ENCODE results near the gene MYOF. TPM values are rescaled to one million over a fixed set of nuclear protein-coding genes. Genes with fewer than 3 reads are reported as not detected.

The MYOF gene
- total RNA-seq, 2 experiments from 2014 or later = 4.9 to 5.4 TPM

DNA sequence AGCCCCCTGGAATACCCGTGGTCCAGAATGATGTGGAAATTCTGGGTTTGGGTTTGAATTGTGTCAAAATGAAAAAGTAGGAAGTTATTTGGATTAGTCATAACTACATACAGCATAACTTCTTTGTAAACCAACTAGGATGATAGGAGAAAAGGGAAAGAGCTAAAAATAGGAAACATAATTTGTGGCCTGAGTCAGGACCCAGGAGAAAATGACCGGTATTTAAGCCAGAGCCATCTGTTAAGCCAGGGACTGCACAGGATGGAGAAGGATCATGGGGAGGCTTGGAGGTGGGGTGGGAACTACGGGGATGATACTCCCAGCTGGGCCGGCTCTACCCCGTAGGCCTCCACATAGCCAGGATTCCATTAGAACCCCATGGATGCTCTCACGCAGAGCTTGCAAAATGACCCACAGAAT lies 98.6 kb downstream of the MYOF start:
- ChIA-PET POLR2A (interaction anchor here (1.0 kb wide), 1 partner anchor 11 kb away, joined by 3 read pairs; no protein-coding TSS in a partner anchor), CTCF (interaction anchor here (18.2 kb wide), 1 partner anchor 98 kb away, joined by 595 read pairs; the partner anchor contains the start of gene MYOF)
- ATAC-seq = no peak
- H3K9me3 Mint-ChIP-seq = no peaks in the 10 kb centered on the region
- no peak overlapping the region for H3K27ac Mint-ChIP-seq
- peaks cover 36% of the 10 kb centered on the region for H3K4me1 Mint-ChIP-seq (ENCODE audit: low read depth)
- DNase-seq = no peak
- no peaks in the 10 kb centered on the region for H3K36me3 Mint-ChIP-seq (ENCODE audit: low read depth)
- intact Hi-C loops (cut with micrococcal nuclease) = loop anchor here (10.0 kb wide), 1 partner anchor 301 kb away; no protein-coding TSS in a partner anchor
- no peaks in the 10 kb centered on the region for H3K27me3 Mint-ChIP-seq
- no peak for TF ChIP-seq CTCF (IDR thresholded peaks at IDR 0.05)
- no peak overlapping the region for H3K4me3 Mint-ChIP-seq

DNA sequence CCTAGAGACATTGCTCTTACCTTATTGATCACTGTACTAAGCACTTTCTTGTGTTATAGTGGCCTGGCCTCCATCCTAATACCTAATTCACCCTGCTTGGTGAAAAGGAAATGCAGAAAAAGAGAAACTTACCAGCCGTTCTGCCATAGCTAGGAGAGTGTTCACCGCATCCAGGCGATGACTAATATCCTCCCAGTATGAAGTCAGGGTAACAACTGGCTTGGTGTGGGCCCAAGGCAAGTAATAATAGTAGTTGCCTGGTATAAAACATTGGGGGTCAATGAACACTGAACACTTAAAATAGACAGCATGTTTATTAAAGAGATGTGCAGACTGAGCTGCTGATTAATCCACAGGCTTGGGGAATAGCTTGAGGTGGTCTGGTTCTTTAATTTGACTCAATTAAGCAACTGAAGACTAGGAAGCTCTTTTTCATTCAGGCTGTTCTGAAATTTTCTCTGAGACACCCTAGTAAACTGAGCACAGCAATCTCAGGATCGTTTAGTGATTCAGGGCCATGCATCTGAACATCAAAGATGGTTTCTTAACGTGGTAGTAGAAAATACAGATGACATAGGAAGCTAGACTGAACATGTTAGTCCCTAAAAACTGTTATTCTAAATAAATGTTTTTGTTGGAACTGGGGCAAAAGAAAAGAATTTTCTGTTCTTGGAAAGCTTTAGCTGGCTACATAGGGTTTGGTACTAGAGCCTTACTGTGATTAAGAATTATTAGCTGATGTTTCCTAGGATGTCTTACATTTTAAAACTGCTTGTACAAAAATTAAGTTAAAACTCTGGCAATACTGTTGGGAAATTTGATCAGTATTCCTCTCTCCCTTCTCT lies 102.2 kb downstream of the MYOF start:
- ChIA-PET POLR2A (interaction anchor here (1.1 to 2.8 kb wide), 4 partner anchors 34 to 132 kb away, joined by 3 to 23 read pairs (median 6); partner anchors contain the start of genes CEP55 and MYOF), CTCF (interaction anchor here (0.7 to 18.2 kb wide), 8 partner anchors 12 to 134 kb away, joined by 3 to 595 read pairs (median 4); partner anchors contain the start of genes CEP55 and MYOF)
- DNase-seq = peak; percentile 69
- peaks cover 38% of the 10 kb centered on the region for H3K4me1 Mint-ChIP-seq (ENCODE audit: low read depth)
- peak overlapping the region; percentile 13 for H3K4me3 Mint-ChIP-seq
- peak; percentile 90 for ATAC-seq
- no peak for TF ChIP-seq CTCF (IDR thresholded peaks at IDR 0.05)
- no peaks in the 10 kb centered on the region for H3K36me3 Mint-ChIP-seq (ENCODE audit: low read depth)
- peak overlapping the region; percentile 91 for H3K27ac Mint-ChIP-seq
- intact Hi-C loops (cut with micrococcal nuclease) = loop anchor here (10.0 kb wide), 1 partner anchor 305 kb away; no protein-coding TSS in a partner anchor
- H3K9me3 Mint-ChIP-seq = no peaks in the 10 kb centered on the region
- no peaks in the 10 kb centered on the region for H3K27me3 Mint-ChIP-seq

GRCh38 chr10:93378997-93379730 lies 103.0 kb downstream of the MYOF start:
- no peaks in the 10 kb centered on the region for H3K9me3 Mint-ChIP-seq
- peak; percentile 26 for DNase-seq
- no peak for TF ChIP-seq CTCF (IDR thresholded peaks at IDR 0.05)

GRCh38 chr10:93378039-93378438 lies 104.1 kb downstream of the MYOF start:
- no peak for ATAC-seq
- Mint-ChIP-seq H3K27ac (no peak overlapping the region), H3K36me3 (ENCODE audit: low read depth) (no peaks in the 10 kb centered on the region), H3K4me1 (ENCODE audit: low read depth) (peaks cover 35% of the 10 kb centered on the region), H3K27me3 (peaks cover 4% of the 10 kb centered on the region), H3K4me3 (no peak overlapping the region), H3K9me3 (no peaks in the 10 kb centered on the region)
- no peak for TF ChIP-seq CTCF (IDR thresholded peaks at IDR 0.05)
- intact Hi-C loops (cut with micrococcal nuclease) = no loop called here
- DNase-seq = no peak
- ChIA-PET POLR2A (interaction anchor here (1.9 kb wide), 1 partner anchor 104 kb away, joined by 10 read pairs; the partner anchor contains the start of gene MYOF), CTCF (interaction anchor here (1.0 to 18.2 kb wide), 9 partner anchors 19 to 334 kb away, joined by 3 to 595 read pairs (median 16); partner anchors contain the start of gene MYOF)

More at GRCh38 chr10:93378997-93379730, 103.0 kb downstream of the MYOF start:
- Mint-ChIP-seq H3K27me3 (peaks cover 4% of the 10 kb centered on the region), H3K4me3 (peak overlapping the region; percentile 13), H3K36me3 (ENCODE audit: low read depth) (no peaks in the 10 kb centered on the region), H3K27ac (peak overlapping the region; percentile 91), H3K4me1 (ENCODE audit: low read depth) (peaks cover 38% of the 10 kb centered on the region)
- peak; percentile 73 for ATAC-seq
- ChIA-PET POLR2A (interaction anchor here (1.1 to 2.8 kb wide), 3 partner anchors 34 to 117 kb away, joined by 3 to 23 read pairs (median 7); partner anchors contain the start of genes CEP55 and MYOF), CTCF (interaction anchor here (1.2 to 18.2 kb wide), 8 partner anchors 12 to 135 kb away, joined by 3 to 595 read pairs (median 6); partner anchors contain the start of gene MYOF)
- intact Hi-C loops (cut with micrococcal nuclease) = no loop called here

All from activated CD8-positive, alpha-beta T cell treated with anti-CD3 and anti-CD28 coated beads for 36 hours (primary cell).